HG03439 (cell line): ENCODE results near the gene TANC1.
A peak's percentile ranks its signal among the peaks of the same experiment; 100 is the strongest.

Experiments
- ATAC-seq: cut with Tn5 transposase; IDR thresholded peaks from one replicate; pipeline ENCODE4 v1.9.1; 2021; ENCODE audit warnings: mild to moderate bottlenecking, moderate library complexity; ENCODE audit not compliant: unreplicated experiment

Gene TANC1

DNA sequence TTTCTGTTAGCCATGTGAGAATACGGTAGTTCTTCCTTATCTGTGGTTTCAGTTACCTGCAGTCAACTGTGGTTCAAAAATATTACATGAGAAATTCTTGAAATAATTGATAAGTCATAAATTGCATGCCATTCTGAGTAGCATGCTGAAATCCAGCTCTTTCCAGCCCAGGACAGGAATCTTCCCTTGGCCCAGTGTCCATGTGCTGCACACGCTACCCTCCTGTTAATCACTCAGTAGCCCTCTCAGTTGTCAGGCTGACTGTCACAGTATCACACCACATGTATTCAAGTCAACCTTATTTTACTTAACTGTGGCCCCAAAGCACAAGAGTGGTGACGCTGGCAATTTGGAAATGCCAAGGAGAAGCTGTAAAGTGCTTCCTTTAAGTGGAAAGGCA is 141.1 kb downstream of the TANC1 start:
- no peak for ATAC-seq

DNA sequence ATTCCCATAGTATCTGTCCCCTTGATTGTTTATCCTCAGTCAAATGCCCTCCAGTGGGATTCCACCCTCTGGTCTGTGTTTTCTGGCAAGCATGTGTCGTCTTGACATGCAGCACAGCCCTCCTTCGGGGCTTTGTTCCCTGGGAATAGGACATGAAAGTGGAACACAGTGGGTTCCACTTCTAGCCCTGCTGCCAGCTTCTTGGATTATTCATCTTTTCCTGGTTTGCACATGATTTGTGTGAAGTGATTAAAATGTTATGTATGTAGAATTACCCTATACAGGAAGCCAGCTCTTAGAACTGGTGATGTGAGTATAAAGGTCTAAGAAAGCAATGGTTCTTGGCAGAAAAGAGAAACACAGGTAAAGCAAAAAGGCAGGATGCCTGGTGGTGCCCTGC is 142.3 kb downstream of the TANC1 start:
- ATAC-seq: no peak

DNA sequence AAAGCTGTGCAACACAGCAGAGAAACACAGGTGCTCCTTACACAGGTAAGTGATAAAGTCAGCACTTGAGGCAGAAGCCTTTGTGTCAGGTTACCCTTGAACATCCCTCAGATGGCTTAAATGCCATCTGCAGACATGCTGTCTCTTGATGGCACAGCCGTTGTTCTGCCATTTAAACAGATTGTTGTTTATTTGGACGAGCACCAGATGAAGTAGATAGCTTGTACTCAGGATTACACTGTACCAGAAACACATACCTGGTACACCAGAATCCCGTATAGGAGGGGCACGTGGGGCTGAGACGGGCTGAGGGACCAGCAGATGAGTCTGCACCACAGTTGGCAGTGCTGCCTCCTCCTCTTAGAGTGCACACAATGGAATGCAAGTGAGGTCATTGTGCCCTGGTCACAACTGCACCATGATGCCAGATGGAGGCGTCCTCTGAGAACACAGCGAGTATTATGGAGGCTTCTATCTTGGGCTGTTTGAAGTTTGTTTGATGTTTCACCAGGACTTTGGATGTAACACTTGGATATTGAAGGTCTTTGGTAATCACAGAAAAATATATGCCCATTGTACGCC is 143.0 kb downstream of the TANC1 start:
- no peak for ATAC-seq

DNA sequence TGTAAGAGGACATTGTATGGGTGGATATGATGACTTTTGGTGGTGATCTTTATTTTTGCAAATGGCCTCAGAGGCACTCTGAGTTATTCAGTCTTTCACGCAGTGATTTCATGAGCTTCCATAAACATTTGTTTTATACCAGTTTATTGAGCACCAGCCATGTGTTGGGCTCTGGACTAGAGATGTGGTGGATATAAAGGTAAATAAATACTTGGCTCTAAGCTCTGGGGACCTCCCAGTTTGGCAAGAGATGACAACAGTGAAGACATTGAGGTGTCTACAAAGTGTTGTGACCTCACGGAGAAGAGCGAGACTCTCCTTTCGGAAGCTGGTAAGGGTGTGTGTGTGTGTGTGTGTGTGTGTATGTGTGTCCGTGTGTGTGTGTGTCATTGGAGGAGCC is 146.4 kb downstream of the TANC1 start:
- ATAC-seq: no peak

DNA sequence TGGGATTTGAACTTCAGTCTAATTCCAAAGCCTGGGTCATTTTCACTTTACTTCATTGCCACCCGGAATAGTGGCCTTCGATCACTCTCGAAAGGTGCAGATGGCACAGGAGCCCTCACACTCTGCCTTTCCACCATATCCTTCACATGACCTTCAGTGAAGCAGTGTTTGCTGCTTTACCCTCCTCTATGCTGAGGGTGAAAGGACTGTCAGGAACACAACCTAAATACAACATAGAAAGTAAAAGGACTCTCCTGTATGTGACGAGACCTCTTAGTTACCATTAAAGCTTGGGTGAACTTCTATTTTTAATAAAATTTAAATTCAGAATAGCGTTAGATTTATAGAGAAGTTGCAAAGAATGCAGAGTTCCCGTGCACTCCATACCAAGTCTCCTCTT is 148.5 kb downstream of the TANC1 start:
- no peak for ATAC-seq

DNA sequence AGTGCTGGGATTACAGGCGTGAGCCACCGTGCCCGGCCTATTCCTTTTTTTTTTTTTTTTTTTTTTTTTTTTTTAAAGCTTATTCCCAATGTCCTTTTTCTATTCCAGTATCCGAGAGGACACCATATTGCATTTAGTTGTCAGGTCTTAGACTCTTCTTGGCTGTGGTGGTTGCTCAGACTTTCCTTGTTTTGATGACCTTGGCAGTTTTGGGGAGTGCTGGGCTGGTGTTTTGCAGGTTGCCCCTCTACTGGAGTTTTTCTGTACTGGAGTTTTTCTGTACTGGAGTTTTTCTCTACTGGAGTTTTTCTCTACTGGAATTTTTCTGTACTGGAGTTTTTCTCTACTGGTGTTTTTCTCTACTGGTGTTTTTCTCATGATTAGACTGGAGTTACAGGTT is 149.2 kb downstream of the TANC1 start:
- ATAC-seq: no peak

DNA sequence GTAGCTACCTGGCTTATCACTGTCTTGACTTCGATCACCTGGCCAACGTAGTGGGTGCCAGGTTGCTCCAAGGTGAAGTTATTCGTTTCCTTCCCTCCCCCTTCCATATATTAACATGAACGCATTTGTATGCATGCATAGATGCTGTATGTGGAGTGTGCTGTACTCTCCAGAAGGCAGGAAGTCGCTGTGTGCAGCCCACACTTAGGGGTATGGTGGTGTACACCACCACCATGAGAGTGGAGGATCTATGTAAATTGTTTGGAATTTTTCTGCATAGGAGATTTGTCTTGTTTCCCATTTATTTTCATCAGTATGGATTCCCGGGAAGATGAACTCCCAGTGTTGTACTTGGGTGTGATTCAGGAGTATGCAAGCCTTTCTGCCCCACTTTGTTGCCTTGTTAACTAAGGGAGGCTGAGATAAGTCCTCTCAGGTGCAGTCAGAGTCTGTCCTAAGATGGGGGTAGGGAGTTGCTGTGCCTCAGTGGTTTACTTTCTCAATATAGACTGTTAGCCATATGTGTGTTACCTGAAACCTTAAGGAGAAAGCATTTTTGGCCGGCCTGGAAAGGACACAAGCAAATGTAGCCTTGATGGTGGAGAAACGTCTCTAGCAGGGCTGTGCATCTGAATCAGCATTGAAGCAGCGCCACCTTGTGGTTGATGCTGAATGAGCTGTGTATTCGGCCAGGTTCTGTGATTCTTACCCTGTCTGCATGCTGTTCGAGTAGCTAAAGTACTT is 149.8 kb downstream of the TANC1 start:
- ATAC-seq: peak; percentile 86

DNA sequence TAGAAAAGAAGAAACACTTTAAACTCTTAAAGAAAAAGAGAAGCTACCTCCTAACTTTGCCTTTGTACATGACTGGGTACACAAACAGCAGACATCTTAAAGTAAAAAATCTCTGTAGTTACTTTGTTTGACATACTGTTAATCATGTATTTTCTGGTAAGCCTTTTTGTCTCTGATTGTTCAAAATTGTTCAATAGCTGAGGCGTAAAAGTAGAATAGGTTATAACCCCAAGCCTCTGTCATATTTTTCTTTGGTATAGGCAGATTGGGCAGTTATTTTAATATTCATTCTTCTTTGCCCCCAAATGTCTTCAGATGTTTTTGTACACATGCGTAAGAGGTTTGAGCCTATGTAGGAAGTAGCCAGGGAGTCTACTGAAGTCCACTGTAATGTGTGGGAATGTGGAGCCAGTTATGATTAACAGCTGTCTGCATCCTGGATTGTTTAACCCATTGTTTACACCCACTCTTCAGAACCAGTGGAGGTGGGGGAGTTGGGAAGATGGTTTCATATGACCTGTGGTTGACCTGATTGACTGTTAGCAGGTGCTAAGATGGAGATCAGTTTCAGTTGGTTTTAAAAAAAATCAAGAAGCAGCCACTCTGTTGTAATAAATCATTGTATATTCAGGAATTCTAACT is 150.5 kb downstream of the TANC1 start:
- no peak for ATAC-seq

DNA sequence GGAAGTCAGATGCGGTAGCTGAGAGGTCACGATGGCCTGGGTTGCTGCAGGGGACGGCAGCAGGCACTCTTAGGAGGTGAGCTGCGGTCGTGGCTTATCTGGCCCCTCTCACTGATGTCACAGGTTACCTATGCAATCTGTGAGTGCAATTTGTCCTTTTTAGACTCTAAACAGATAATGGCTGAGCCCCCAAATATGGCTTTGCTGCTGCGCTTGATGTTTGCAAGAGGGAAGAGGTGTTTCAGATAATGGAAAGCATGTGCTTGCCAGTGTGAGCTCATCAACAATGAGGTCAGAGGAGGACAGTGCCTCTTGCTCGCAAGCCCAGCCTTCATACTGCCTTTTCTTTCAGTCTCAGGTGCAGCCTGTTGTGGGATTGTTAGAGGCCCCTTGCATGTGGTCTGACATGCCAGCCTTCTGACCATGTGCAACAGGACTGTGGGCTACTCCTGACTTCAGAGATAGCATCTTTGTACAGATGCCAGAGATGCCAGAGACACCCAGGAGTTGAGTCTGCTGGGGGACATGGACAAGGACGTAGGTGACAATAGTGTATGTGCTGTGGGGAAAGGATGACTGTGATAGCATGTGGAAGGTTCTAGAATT is 151.3 kb downstream of the TANC1 start:
- no peak for ATAC-seq

DNA sequence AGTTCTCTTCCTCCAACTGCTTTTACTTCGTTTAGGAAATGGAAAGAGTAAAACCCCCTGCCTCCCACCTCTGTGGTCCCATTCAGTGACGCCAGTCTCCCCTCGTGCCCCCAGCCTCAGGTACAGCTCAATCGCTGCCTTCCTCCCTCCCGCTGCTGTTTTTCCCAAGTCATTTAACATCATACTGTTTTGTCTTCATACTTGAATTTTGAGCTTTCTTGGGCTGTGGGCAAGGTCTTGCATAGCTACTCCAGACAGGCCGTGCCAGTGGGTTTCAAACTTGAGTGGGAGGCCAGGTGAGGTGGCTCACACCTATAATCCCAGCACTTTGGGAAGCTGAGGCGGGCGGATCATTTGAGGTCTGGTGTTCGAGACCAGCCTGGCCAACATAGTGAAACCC is 155.3 kb downstream of the TANC1 start:
- no peak for ATAC-seq

DNA sequence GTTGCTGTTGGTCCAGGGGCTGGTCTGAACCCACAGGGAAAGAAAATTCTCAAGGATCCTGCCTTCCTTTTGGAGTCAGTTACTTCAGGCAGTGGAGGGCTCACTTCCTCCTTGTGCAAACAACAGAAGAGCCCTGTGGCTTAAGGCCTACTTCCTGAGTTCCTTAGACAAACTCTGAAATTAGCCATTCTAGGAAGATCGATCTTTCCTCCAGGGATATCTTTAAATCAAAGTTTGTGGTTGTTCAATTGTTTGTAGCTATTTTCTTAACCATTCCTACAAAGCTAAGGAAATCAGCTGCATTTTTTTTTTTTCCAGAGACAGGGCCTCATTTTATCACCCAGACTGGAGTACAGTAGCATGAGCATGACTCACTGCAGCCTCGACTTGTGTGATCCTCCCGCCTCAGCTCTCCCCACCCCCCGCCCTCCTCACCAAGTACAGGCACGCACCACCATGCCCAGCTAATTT is 156.0 kb downstream of the TANC1 start:
- ATAC-seq: no peak

DNA sequence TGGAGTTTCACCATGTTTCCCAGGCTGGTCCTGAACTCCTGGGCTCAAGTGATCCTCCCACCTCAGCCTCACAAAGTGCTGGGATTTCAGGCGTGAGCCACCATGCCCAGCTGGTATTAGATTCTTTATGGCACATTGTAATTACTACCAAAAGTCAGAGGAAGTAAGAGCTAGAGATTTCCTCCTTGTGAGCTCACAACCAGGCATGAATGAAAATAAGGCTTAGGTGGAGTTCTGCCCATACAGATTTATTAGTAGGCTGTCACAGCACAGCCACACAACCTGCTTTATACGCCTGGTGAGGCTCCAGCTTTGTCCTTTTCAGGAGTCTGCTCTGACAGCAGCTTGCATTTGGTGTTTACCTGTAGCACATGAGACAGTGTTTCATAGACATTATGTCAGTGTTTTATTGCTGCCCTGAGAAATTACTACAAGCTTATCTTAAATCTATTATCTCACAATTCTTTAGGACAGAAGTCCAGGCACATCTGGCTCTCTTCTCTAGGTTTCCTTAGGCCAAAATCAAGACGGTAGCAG is 156.6 kb downstream of the TANC1 start:
- ATAC-seq: no peak

DNA sequence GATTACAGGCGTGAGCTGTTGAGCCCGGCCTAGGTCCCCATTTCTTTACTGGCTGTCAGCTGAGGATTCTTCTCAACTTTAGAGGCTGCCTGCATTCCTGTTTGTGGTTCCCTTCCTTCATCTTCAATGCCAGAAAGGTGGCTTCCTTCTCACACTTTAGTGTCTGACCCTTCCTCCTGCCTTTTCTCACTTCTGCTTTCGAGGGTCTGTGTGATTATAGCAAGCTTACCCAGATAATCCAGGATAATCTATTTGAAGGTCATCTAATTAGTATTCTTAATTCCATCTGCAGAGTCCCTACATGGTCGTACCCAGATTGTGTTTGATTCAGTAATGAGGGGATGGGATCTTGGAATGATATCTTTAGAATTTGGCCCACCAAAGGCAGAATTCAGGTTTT is 157.4 kb downstream of the TANC1 start:
- no peak for ATAC-seq

DNA sequence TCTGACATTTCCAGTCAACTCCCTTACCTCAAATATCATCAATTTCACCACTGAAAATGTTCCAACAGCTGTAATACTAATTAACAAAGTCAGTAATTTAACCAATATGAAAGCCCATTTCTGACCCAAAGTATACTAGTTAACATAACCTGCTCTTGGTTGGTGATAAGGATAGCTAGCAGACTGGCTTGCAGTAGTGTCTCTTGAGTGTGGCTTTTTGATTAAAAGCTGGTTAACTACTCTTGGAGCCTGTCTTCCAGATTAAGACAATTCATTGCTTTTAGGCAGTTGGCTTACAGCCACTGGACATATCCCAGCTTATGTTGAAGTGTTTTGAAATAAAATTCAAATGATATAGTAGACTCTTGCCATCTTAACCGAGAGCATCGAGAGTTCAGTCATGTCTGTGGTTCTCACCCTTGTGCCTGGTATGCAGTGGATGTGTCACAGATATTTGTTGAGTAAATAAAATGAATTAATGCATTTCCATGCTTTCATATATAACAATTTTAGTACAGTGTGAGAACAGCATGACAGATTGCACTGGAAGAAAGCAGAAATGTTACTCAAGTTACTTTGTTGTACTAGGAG is 158.1 kb downstream of the TANC1 start:
- no peak for ATAC-seq

DNA sequence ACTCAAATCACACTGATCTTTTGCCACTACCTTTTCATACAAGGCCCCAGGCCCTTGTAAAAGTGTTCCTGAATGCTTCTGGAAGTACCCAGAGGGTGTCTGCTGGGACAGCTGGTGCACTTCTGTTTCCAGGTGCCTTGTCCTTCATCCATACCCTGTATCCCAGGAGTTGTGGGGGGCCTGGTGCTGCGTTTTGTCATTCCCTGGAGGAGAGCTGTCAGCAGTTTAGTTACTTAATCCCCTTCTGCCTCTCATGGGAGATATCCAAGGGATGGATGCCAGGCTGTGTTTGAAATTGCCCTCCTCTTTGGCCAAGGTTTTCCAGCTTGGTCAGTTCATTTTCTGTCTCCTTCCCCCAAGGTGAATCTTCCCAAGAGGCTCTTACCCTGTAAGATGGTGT is 159.8 kb downstream of the TANC1 start:
- no peak for ATAC-seq

DNA sequence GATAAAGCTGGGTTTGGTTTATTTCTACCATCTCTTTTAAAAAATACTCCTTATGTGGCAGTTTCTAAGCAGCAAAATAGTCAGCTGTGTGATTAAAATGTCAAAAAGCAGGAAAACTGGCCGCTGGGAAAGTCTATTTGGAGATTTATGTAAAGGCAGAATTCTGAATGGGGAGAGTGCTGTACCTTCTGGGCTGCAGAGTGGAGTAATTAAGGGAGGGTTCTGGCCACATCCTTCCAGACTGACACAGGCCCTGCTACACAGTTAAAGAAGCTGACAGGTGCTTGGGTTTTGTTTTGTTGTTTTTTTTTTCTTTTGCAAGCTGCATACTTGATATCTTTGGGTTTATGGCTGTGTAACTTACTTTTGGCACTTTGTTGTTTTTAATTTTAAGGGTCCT is 160.8 kb downstream of the TANC1 start:
- ATAC-seq: no peak

DNA sequence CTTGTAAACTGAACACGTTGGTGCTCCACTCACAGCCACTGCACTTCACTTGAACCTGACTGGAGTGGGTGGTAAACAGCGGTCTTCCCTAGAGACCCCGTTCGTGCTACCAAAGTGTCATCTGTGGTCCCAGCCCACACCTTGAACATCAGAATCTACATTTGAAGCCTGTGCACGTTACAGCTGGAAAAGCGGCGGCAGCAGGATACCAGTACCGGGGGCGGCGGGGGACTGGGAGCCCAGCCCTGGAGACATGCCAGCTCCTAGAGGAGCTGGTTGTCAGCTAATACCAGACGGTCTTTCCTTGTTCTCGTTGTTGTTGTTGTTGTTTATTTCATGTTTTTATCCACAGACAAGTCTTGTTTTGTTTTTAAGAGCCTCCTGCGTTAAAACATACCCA is 161.4 kb downstream of the TANC1 start:
- no peak for ATAC-seq

DNA sequence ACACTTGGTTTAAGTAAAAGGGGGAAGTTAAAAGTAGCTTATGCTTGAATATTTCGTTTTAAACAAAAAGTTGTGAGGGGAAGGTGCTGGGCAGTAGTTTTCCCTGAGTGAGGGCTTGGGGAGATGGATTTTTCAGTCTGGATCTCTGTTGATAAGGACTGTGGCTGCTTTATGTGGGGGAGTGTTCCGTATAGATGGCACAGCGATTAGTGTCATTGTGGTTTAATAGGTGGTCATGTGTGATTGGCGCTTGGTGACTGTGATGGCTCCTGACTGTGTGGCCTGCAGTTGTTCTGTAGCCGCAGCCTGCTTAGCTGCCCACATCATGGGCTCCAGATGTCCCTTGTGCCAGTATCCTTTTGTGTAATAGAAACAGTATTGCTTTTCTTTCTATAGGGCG is 161.9 kb downstream of the TANC1 start:
- no peak for ATAC-seq

DNA sequence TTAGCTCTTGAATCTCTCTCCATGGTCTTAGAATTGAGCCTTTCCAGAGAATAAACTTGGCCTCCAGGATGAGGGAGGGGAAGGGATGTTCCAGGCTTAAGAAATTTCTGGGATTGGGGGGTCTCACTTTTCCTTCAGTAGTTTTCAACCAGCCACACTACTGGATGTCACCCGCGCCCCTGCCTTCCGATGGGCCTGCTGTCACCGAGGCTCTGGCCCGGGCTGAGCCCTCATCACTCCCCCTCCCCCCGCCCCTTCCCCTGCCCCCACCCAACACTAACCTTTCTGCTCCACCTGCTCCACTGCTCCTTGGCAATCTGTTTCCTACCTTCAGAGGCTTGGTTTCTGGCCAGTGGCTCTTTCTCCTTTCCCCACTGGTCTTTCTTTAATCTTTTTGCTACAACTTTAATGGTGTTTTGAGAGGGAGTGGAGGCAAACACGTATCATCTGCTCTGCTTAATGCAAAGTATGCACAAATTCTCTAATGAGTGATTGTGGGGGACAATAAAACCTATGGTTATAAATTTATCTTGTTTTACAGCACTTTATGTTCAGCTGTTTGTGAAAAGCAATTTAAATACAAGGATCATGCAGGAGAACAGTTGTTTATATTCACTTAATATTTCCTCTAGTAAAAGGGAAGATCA is 162.9 kb downstream of the TANC1 start:
- ATAC-seq: no peak

DNA sequence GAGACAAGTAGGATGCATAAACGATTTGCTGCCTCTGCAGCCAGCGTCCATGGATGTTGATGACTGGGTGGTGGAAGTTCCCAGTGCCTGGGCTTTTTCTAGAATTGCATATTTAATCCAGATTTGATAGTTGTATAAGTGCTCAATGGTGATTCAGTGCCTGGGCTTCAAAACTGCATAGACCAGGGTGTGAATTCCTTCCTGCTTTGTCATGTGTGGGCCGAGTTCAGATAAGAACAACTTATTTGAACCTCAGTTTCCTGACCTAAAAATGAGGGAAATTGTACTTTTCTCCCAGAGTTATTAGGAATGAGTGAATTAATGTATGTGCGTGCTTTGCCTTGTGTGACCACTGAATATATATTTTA is 163.5 kb downstream of the TANC1 start:
- no peak for ATAC-seq

DNA sequence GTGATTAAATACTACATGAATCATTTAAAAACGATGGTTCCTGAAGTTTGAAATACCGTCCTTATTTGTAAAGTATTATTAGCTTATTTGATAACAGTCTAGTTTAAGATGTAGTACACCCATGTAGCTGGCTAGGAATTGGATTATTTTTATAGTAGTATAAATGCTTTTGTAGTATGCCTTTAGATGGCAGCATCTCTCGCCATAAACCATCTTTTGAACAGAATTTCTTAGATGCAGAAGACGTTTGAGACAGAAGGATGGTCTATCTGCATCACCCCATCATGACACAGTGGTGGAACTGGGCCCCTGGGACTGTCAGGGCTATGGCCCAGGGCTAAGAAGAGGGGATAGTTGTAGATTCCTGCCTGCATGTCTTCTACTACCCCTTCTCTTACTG is 165.4 kb downstream of the TANC1 start:
- ATAC-seq: no peak
